Measurements from ENCODE around the gene ADAMTSL5.

- TF ChIP-seq CTCF (IDR thresholded peaks at IDR 0.05; ENCODE audit: low read depth, low read length, missing input control) (no peak), SP1 (IDR thresholded peaks at IDR 0.05) (no peak), REST (IDR thresholded peaks at IDR 0.05) (no peak), GABPA (IDR thresholded peaks at IDR 0.05 in 1 of 2, conservative IDR thresholded peaks at IDR 0.05 in 1 of 2) (no peak), MAX (IDR thresholded peaks at IDR 0.05) (no peak), YY1 (IDR thresholded peaks at IDR 0.05) (no peak), RAD21 (IDR thresholded peaks at IDR 0.05) (no peak), FOXA2 (IDR thresholded peaks at IDR 0.05) (no peak), RXRA (IDR thresholded peaks at IDR 0.05) (no peak), FOXA1 (IDR thresholded peaks at IDR 0.05) (no peak)
- TF ChIP-seq, protein P1, sequence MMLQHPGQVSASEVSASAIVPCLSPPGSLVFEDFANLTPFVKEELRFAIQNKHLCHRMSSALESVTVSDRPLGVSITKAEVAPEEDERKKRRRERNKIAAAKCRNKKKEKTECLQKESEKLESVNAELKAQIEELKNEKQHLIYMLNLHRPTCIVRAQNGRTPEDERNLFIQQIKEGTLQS (IDR thresholded peaks at IDR 0.05) = no peak
- TF ChIP-seq, protein P2, sequence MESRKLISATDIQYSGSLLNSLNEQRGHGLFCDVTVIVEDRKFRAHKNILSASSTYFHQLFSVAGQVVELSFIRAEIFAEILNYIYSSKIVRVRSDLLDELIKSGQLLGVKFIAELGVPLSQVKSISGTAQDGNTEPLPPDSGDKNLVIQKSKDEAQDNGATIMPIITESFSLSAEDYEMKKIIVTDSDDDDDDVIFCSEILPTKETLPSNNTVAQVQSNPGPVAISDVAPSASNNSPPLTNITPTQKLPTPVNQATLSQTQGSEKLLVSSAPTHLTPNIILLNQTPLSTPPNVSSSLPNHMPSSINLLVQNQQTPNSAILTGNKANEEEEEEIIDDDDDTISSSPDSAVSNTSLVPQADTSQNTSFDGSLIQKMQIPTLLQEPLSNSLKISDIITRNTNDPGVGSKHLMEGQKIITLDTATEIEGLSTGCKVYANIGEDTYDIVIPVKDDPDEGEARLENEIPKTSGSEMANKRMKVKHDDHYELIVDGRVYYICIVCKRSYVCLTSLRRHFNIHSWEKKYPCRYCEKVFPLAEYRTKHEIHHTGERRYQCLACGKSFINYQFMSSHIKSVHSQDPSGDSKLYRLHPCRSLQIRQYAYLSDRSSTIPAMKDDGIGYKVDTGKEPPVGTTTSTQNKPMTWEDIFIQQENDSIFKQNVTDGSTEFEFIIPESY (IDR thresholded peaks at IDR 0.05) = no peak
Measured at GRCh38 chr19:1491849-1492170, 21.0 kb downstream of the ADAMTSL5 start.

Measured in liver (tissue), 3 donors.